ENCODE data around the gene PLCH2. TPM values are rescaled to one million over a fixed set of nuclear protein-coding genes. Genes with fewer than 3 reads are reported as not detected.

The PLCH2 gene
- polyA plus RNA-seq, 12 donors = 0.33 to 16.6 (median 0.83) TPM; not detected in 2

- DNase-seq = no peak
These were observed 53.1 kb downstream of the PLCH2 start for GRCh38 chr1:2528966-2529783.

GRCh38 chr1:2529784-2530512 is 53.9 kb downstream of the PLCH2 start, which contains the start of gene HES5:
TSS of gene HES5 (minus strand) at chr1:2530263. CDS start at chr1:2530164, 99 bp downstream.
- no peak for DNase-seq

GRCh38 chr1:2530513-2531361 is 54.6 kb downstream of the PLCH2 start:
- no peak for DNase-seq

GRCh38 chr1:2532485-2533160 is 56.5 kb downstream of the PLCH2 start:
- DNase-seq = no peak

- no peak for DNase-seq
These were observed 57.3 kb downstream of the PLCH2 start for GRCh38 chr1:2533365-2533764.

- no peak for DNase-seq
These were observed 58.2 kb downstream of the PLCH2 start for GRCh38 chr1:2534315-2534686.

GRCh38 chr1:2534687-2535441 is 58.8 kb downstream of the PLCH2 start:
- no peak for DNase-seq

GRCh38 chr1:2535455-2535854 is 59.4 kb downstream of the PLCH2 start:
- DNase-seq = no peak

GRCh38 chr1:2535981-2536380 is 59.9 kb downstream of the PLCH2 start:
- no peak for DNase-seq

GRCh38 chr1:2537784-2538115 is 61.7 kb downstream of the PLCH2 start:
- DNase-seq = no peak

GRCh38 chr1:2538376-2538775 is 62.3 kb downstream of the PLCH2 start:
- DNase-seq = no peak

- no peak for DNase-seq
These were observed 62.8 kb downstream of the PLCH2 start for GRCh38 chr1:2538872-2539271.

- DNase-seq = no peak
These were observed 63.3 kb downstream of the PLCH2 start for GRCh38 chr1:2539312-2539907.

- no peak for DNase-seq
These were observed 64.9 kb downstream of the PLCH2 start for GRCh38 chr1:2540816-2541492.

GRCh38 chr1:2541619-2542245 is 65.6 kb downstream of the PLCH2 start:
- DNase-seq = no peak

- DNase-seq = no peak
These were observed 66.3 kb downstream of the PLCH2 start for GRCh38 chr1:2542246-2542915.

GRCh38 chr1:2543543-2544092 is 67.5 kb downstream of the PLCH2 start:
- no peak for DNase-seq

GRCh38 chr1:2544093-2544874 is 68.2 kb downstream of the PLCH2 start:
- DNase-seq = no peak
